Parathyroid adenoma (tissue), 2 donors: Measurements from ENCODE around the gene NLRP3.
"Not testable (repeated sequence)": the region's sequence is repeated elsewhere in the genome, so short reads cannot be mapped to it uniquely, and the experiment has no call there.

Experiments
- H2AFZ ChIP-seq: fragments of 300-600 bp; sonication (generic); one replicate; pipeline ENCODE4 v1.7.0; 2017; ENCODE audit warnings: antibody characterized with exemption, mild to moderate bottlenecking
- H3K27ac ChIP-seq: fragments of 300-600 bp; sonication (generic); one replicate; pipeline ENCODE4 v1.7.0; 2017
- H3K27me3 ChIP-seq: fragments of 300-600 bp; sonication (generic); one replicate; pipeline ENCODE4 v1.7.0; 2017; ENCODE audit warnings: low read length; ENCODE audit not compliant: control insufficient read depth, insufficient read depth
- H3K36me3 ChIP-seq: fragments of 300-600 bp; sonication (generic); one replicate; pipeline ENCODE4 v1.7.0; 2017; ENCODE audit warnings: low read length; ENCODE audit not compliant: control insufficient read depth, insufficient read depth
- H3K4me1 ChIP-seq: fragments of 300-600 bp; sonication (generic); one replicate; pipeline ENCODE4 v1.7.0; 2017; ENCODE audit warnings: control low read depth
- H3K4me2 ChIP-seq: fragments of 300-600 bp; sonication (generic); one replicate; pipeline ENCODE4 v1.7.0; 2017; ENCODE audit warnings: low read length
- H3K4me3 ChIP-seq: fragments of 300-600 bp; sonication (generic); one replicate; pipeline ENCODE4 v1.7.0; 2017; ENCODE audit warnings: low read depth, low read length
- H3K79me2 ChIP-seq: fragments of 300-600 bp; sonication (generic); one replicate; pipeline ENCODE4 v1.7.0; 2017; ENCODE audit warnings: control low read depth
- H3K9ac ChIP-seq: fragments of 300-600 bp; sonication (generic); one replicate; pipeline ENCODE4 v1.7.0; 2017; ENCODE audit warnings: mild to moderate bottlenecking
- H3K9me3 ChIP-seq: fragments of 300-600 bp; sonication (generic); one replicate; pipeline ENCODE4 v1.7.0; 2017; ENCODE audit warnings: low read length; ENCODE audit not compliant: control insufficient read depth
- CTCF ChIP-seq: fragments of 300-600 bp; sonication (generic); IDR thresholded peaks from one replicate; pipeline ENCODE4 v1.7.0; 2017; ENCODE audit warnings: antibody characterized with exemption, mild to moderate bottlenecking
- donor health status: primary hyperparathyroidism.

Gene NLRP3

GRCh38 chr1:247376659-247377058 lies 39.3 kb upstream of the NLRP3 start:
- Histone ChIP-seq H3K27me3 (no peaks in the 10 kb centered on the region), H3K9me3 (no peaks in the 10 kb centered on the region), H3K4me2 (no peak overlapping the region), H2AFZ (no peak overlapping the region), H3K4me3 (no peak overlapping the region), H3K79me2 (no peaks in the 10 kb centered on the region), H3K36me3 (no peaks in the 10 kb centered on the region), H3K27ac (no peak overlapping the region), H3K9ac (no peak overlapping the region), H3K4me1 (no peaks in the 10 kb centered on the region)
- TF ChIP-seq CTCF: no peak

GRCh38 chr1:247377656-247378055 lies 38.3 kb upstream of the NLRP3 start:
- not testable (repeated sequence) for H3K36me3 ChIP-seq, H2AFZ ChIP-seq, H3K4me3 ChIP-seq, H3K4me1 ChIP-seq, H3K79me2 ChIP-seq, H3K9ac ChIP-seq, H3K27ac ChIP-seq, H3K4me2 ChIP-seq, H3K9me3 ChIP-seq, H3K27me3 ChIP-seq

- no peak overlapping the region for H3K9ac ChIP-seq
- H3K4me3 ChIP-seq: no peak overlapping the region
- no peaks in the 10 kb centered on the region for H3K4me1 ChIP-seq
- TF ChIP-seq CTCF: no peak
- H3K4me2 ChIP-seq: no peak overlapping the region
- no peaks in the 10 kb centered on the region for H3K27me3 ChIP-seq
- H3K79me2 ChIP-seq: no peaks in the 10 kb centered on the region
- H3K27ac ChIP-seq: no peak overlapping the region
- H3K36me3 ChIP-seq: no peaks in the 10 kb centered on the region
- H3K9me3 ChIP-seq: no peaks in the 10 kb centered on the region
- no peak overlapping the region for H2AFZ ChIP-seq
These were observed 37.5 kb upstream of the NLRP3 start for GRCh38 chr1:247378334-247379073.

- Histone ChIP-seq H3K79me2 (no peaks in the 10 kb centered on the region), H3K27ac (no peak overlapping the region), H3K4me2 (no peak overlapping the region), H3K4me1 (no peaks in the 10 kb centered on the region), H2AFZ (no peak overlapping the region), H3K36me3 (no peaks in the 10 kb centered on the region), H3K27me3 (no peaks in the 10 kb centered on the region), H3K4me3 (no peak overlapping the region), H3K9ac (no peak overlapping the region), H3K9me3 (no peaks in the 10 kb centered on the region)
- TF ChIP-seq CTCF: no peak
These were observed 30.7 kb upstream of the NLRP3 start for GRCh38 chr1:247385283-247385682.

- Histone ChIP-seq H2AFZ (no peak overlapping the region), H3K4me1 (no peaks in the 10 kb centered on the region), H3K9ac (no peak overlapping the region), H3K27me3 (no peaks in the 10 kb centered on the region), H3K27ac (no peak overlapping the region), H3K4me2 (no peak overlapping the region), H3K79me2 (no peaks in the 10 kb centered on the region), H3K36me3 (no peaks in the 10 kb centered on the region), H3K4me3 (no peak overlapping the region), H3K9me3 (no peaks in the 10 kb centered on the region)
- TF ChIP-seq CTCF: no peak
These were observed 29.8 kb upstream of the NLRP3 start for GRCh38 chr1:247386217-247386616.
